Neural cell (in vitro differentiated cells): Measurements from ENCODE around the gene SPINDOC. TPM values are rescaled to one million over a fixed set of nuclear protein-coding genes. Genes with fewer than 3 reads are reported as not detected.

Source experiments
- H2AFZ ChIP-seq: fragments of 200-600, 300-800 bp; sonication (generic), shearing (Covaris generic); 2 replicates; pipeline ENCODE4 v1.6.0; 2014; ENCODE audit warnings: low read depth, mild to moderate bottlenecking, antibody characterized with exemption, low read length, moderate library complexity
- H3F3A ChIP-seq: fragments of 200-600 bp; shearing (Covaris generic); 2 replicates; pipeline ENCODE4 v1.6.1; 2016; ENCODE audit warnings: mild to moderate bottlenecking, moderate library complexity, mixed read lengths, antibody characterized with exemption, low read length; ENCODE audit not compliant: insufficient read depth, poor library complexity, severe bottlenecking
- H3K27ac ChIP-seq: fragments of 200-600, 300-800 bp; sonication (generic), shearing (Covaris generic); 2 replicates; pipeline ENCODE4 v1.5.1; 2014; ENCODE audit warnings: mild to moderate bottlenecking, low read length, moderate library complexity
- H3K27me3 ChIP-seq: fragments of 300-800, 200-600 bp; sonication (generic), shearing (Covaris generic); 2 replicates; pipeline ENCODE4 v1.6.0; 2014; ENCODE audit warnings: mild to moderate bottlenecking, low read depth, low read length, moderate library complexity; ENCODE audit not compliant: insufficient read depth
- H3K36me3 ChIP-seq: fragments of 300-800, 200-600 bp; sonication (generic), shearing (Covaris generic); 2 replicates; pipeline ENCODE4 v1.5.1; 2014; ENCODE audit warnings: mild to moderate bottlenecking, antibody characterized with exemption, low read length, moderate library complexity; ENCODE audit not compliant: insufficient read depth
- H3K4me2 ChIP-seq: fragments of 300-800, 200-600 bp; sonication (generic), shearing (Covaris generic); 2 replicates; pipeline ENCODE4 v1.6.0; 2014; ENCODE audit warnings: mild to moderate bottlenecking, low read length
- H3K4me3 ChIP-seq: fragments of 300-800, 200-600 bp; sonication (generic), shearing (Covaris generic); 2 replicates; pipeline ENCODE4 v1.5.1; 2014; ENCODE audit warnings: mild to moderate bottlenecking, low read length, moderate library complexity
- H3K79me2 ChIP-seq: fragments of 200-600 bp; shearing (Covaris generic); replicated peaks from 2 replicates; pipeline ENCODE4 v1.6.0; 2014; ENCODE audit warnings: mild to moderate bottlenecking, low read length, moderate library complexity; ENCODE audit not compliant: insufficient read depth
- H3K9ac ChIP-seq: fragments of 300-800, 200-600 bp; sonication (generic), shearing (Covaris generic); 2 replicates; pipeline ENCODE4 v1.6.1; 2016; ENCODE audit warnings: mild to moderate bottlenecking, low read length, mixed read lengths
- H3K9me2 ChIP-seq: fragments of 200-600 bp; shearing (Covaris generic); 2 replicates; pipeline ENCODE4 v1.6.1; 2016; ENCODE audit warnings: mild to moderate bottlenecking, low read length, mixed read lengths; ENCODE audit not compliant: insufficient read depth
- H3K9me3 ChIP-seq: fragments of 200-600, 300-800 bp; sonication (generic), shearing (Covaris generic); 2 replicates; pipeline ENCODE4 v1.6.1; 2016; ENCODE audit warnings: mild to moderate bottlenecking, mixed run types, low read length, moderate library complexity, mixed read lengths
- H4K20me1 ChIP-seq: fragments of 200-600 bp; shearing (Covaris generic); 2 replicates; pipeline ENCODE4 v1.6.1; 2016; ENCODE audit warnings: mild to moderate bottlenecking, mixed run types; ENCODE audit not compliant: insufficient read depth
- EP300 ChIP-seq: fragments of 450-650 bp; conservative IDR thresholded peaks from 2 replicates; pipeline ENCODE4 v1.6.1; 2014; ENCODE audit warnings: antibody characterized with exemption, mild to moderate bottlenecking, moderate library complexity; ENCODE audit not compliant: poor library complexity, severe bottlenecking
- EZH2 ChIP-seq: fragments of 200-600, 300-800 bp; shearing (Covaris generic), sonication (generic); IDR thresholded peaks from 2 replicates; pipeline ENCODE4 v1.6.1; 2014; ENCODE audit warnings: antibody characterized with exemption, low read length, borderline replicate concordance, mild to moderate bottlenecking; ENCODE audit not compliant: insufficient read depth, poor library complexity, severe bottlenecking
- MXI1 ChIP-seq: fragments of 450-650 bp; conservative IDR thresholded peaks from 2 replicates; pipeline ENCODE4 v1.6.1; 2014; ENCODE audit warnings: antibody characterized with exemption, mild to moderate bottlenecking; ENCODE audit not compliant: poor library complexity, severe bottlenecking
- POLR2AphosphoS5 ChIP-seq: IDR thresholded peaks from 2 replicates; pipeline ENCODE4 v1.6.1; 2012
- RAD21 ChIP-seq: fragments of 450-650 bp; conservative IDR thresholded peaks from 2 replicates; pipeline ENCODE4 v1.6.1; 2014; ENCODE audit warnings: antibody characterized with exemption, mild to moderate bottlenecking, moderate library complexity
- SMC3 ChIP-seq: fragments of 450-650 bp; conservative IDR thresholded peaks from 2 replicates; pipeline ENCODE4 v1.6.1; 2014; ENCODE audit warnings: antibody characterized with exemption, mild to moderate bottlenecking, moderate library complexity; ENCODE audit not compliant: poor library complexity
- TAF1 ChIP-seq: IDR thresholded peaks from 2 replicates; pipeline ENCODE4 v1.6.1; 2012; ENCODE audit warnings: low read depth
- polyA plus RNA-seq: library from polyadenylated mRNA; depleted of rRNA; stranded (reverse); fragments of >200 nt; gene quantifications from 2 replicates; pipeline ENCODE4 v1.2.3, GENCODE V29; 2014
- TF ChIP-seq, protein P1 (sequence below): IDR thresholded peaks from 2 replicates; pipeline ENCODE4 v1.6.1; 2012; ENCODE audit warnings: borderline replicate concordance
- TF ChIP-seq, protein P2 (sequence below): fragments of 450-650 bp; IDR thresholded peaks from 2 replicates; pipeline ENCODE4 v1.5.1; 2014; ENCODE audit warnings: antibody characterized with exemption, mild to moderate bottlenecking, moderate library complexity; ENCODE audit not compliant: poor library complexity, severe bottlenecking

The SPINDOC gene
- polyA plus RNA-seq, 1 donor from 2014 or later: 20.3 TPM

DNA sequence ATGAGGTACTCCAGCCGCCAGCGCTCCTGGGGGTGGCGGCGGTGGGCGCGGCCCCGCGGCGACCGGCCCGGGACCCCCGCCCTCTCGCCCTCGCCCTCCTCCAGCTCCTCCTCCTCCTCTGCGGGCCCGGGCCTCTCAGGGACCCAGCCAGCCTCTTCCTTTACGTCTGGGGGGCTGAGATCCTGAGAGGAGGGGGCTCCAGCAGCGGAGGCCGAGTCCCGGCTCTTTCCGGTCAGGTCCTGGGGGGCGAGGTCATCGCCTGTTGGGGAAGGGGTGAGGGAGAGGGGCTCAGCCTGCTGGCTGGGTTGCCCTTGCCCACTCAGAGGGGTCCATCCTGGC, 48.9 kb upstream of the SPINDOC start:
- Histone ChIP-seq H3K4me2 (no peak overlapping the region), H3F3A (no peaks in the 10 kb centered on the region), H3K27me3 (no peaks in the 10 kb centered on the region), H4K20me1 (peaks cover 3% of the 10 kb centered on the region), H3K36me3 (no peaks in the 10 kb centered on the region), H3K9ac (peak overlapping the region; percentile 76), H3K4me3 (peak overlapping the region; percentile 44), H3K9me2 (no peaks in the 10 kb centered on the region), H3K27ac (no peak overlapping the region), H3K79me2 (peaks cover 57% of the 10 kb centered on the region), H3K9me3 (no peaks in the 10 kb centered on the region), H2AFZ (no peak overlapping the region)
- no peak for TF ChIP-seq MXI1
- TF ChIP-seq EZH2: no peak
- no peak for TF ChIP-seq TAF1
- no peak for TF ChIP-seq SMC3
- no peak for TF ChIP-seq POLR2AphosphoS5
- TF ChIP-seq, protein P1, sequence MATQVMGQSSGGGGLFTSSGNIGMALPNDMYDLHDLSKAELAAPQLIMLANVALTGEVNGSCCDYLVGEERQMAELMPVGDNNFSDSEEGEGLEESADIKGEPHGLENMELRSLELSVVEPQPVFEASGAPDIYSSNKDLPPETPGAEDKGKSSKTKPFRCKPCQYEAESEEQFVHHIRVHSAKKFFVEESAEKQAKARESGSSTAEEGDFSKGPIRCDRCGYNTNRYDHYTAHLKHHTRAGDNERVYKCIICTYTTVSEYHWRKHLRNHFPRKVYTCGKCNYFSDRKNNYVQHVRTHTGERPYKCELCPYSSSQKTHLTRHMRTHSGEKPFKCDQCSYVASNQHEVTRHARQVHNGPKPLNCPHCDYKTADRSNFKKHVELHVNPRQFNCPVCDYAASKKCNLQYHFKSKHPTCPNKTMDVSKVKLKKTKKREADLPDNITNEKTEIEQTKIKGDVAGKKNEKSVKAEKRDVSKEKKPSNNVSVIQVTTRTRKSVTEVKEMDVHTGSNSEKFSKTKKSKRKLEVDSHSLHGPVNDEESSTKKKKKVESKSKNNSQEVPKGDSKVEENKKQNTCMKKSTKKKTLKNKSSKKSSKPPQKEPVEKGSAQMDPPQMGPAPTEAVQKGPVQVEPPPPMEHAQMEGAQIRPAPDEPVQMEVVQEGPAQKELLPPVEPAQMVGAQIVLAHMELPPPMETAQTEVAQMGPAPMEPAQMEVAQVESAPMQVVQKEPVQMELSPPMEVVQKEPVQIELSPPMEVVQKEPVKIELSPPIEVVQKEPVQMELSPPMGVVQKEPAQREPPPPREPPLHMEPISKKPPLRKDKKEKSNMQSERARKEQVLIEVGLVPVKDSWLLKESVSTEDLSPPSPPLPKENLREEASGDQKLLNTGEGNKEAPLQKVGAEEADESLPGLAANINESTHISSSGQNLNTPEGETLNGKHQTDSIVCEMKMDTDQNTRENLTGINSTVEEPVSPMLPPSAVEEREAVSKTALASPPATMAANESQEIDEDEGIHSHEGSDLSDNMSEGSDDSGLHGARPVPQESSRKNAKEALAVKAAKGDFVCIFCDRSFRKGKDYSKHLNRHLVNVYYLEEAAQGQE: no peak
- TF ChIP-seq RAD21: no peak
- no peak for TF ChIP-seq EP300
- TF ChIP-seq, protein P2, sequence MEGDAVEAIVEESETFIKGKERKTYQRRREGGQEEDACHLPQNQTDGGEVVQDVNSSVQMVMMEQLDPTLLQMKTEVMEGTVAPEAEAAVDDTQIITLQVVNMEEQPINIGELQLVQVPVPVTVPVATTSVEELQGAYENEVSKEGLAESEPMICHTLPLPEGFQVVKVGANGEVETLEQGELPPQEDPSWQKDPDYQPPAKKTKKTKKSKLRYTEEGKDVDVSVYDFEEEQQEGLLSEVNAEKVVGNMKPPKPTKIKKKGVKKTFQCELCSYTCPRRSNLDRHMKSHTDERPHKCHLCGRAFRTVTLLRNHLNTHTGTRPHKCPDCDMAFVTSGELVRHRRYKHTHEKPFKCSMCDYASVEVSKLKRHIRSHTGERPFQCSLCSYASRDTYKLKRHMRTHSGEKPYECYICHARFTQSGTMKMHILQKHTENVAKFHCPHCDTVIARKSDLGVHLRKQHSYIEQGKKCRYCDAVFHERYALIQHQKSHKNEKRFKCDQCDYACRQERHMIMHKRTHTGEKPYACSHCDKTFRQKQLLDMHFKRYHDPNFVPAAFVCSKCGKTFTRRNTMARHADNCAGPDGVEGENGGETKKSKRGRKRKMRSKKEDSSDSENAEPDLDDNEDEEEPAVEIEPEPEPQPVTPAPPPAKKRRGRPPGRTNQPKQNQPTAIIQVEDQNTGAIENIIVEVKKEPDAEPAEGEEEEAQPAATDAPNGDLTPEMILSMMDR: no peak

DNA sequence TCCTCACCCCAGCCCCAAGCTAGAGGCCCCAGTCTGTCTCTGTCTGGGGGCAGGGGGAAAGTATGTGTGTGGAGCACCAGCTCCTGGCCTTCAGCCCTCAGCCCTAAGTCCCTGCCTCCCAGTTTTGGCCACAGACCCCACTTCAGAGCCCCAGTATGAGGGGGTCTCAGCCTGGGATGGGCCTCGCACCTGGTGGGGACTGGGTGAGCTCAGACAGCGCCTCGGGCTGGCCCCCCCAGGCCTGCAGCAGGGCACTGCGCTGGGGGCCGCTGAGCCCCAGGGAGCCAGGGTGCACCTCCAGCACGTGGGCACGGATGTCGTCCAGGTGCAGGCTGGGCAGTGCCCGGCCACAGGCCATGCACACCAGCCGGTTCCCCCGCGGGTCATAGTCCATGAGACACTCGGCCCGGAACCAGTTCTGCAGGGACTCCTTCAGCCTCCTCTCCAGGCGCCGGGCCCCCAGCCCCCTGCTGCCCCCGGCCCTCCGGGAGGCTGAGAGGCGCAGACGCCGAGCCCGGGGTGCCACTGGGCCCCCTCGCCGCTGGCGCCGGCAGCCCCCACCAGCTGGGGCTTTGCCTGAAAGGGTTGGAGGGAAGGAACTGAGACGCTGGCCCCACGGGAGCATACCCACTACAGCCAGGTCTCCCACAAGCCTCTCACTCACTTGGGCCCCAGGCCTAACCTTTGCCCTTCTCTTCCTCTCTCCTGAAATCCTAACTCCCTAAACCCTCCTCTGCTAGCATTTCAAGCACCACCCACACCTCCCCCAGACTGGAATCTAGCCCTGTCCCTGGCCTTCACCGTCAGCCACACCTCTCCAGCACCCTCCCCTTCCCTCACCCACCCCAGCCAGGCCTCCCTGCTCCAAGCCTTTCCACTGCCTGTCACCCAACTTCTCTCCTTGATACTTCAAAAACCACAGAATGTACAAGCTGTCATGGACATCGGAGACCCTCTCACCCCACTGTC, 48.3 kb upstream of the SPINDOC start:
- Histone ChIP-seq H4K20me1 (peaks cover 3% of the 10 kb centered on the region), H3K27ac (no peak overlapping the region), H3K79me2 (peaks cover 58% of the 10 kb centered on the region), H3K4me3 (peak overlapping the region; percentile 93), H3K36me3 (no peaks in the 10 kb centered on the region), H3K9me2 (no peaks in the 10 kb centered on the region), H3F3A (no peaks in the 10 kb centered on the region), H3K9me3 (no peaks in the 10 kb centered on the region), H3K4me2 (no peak overlapping the region), H3K9ac (peak overlapping the region; percentile 76), H3K27me3 (no peaks in the 10 kb centered on the region), H2AFZ (no peak overlapping the region)
- TF ChIP-seq RAD21: no peak
